Nephron (organoid): ENCODE measurements around the gene TPRG1L.

ENCODE experiments used
- H3K27ac Mint-ChIP-seq, 3 experiments: 2 replicates each; pipeline ENCODE4 v1.8.0; 2020; ENCODE audit warnings: mixed read lengths in 3 of 3, mild to moderate bottlenecking in 2 of 3, moderate library complexity in 1 of 3
- H3K27me3 Mint-ChIP-seq: 2 replicates; pipeline ENCODE4 v1.8.0; 2021; ENCODE audit warnings: low read depth, mild to moderate bottlenecking, moderate library complexity, mixed read lengths
- H3K36me3 Mint-ChIP-seq: 2 replicates; pipeline ENCODE4 v1.8.0; 2020; ENCODE audit warnings: low read depth, mixed read lengths
- H3K4me1 Mint-ChIP-seq: 2 replicates; pipeline ENCODE4 v1.8.0; 2020; ENCODE audit warnings: mixed read lengths
- H3K4me3 Mint-ChIP-seq, 3 experiments: 2 replicates each; pipeline ENCODE4 v1.8.0; 2020; ENCODE audit warnings: mild to moderate bottlenecking in 3 of 3, mixed read lengths in 3 of 3, moderate library complexity in 2 of 3
- H3K9me3 Mint-ChIP-seq: 2 replicates; pipeline ENCODE4 v1.8.0; 2020; ENCODE audit warnings: mixed read lengths
- TF ChIP-seq, protein P1 (sequence below), 3 experiments: fragments of 200-600 bp; sonication (generic); IDR thresholded peaks; one replicate each; pipeline ENCODE4 v1.5.0; 2021; ENCODE audit warnings: antibody characterized with exemption in 3 of 3; ENCODE audit not compliant: unreplicated experiment in 3 of 3

TPRG1L gene

DNA sequence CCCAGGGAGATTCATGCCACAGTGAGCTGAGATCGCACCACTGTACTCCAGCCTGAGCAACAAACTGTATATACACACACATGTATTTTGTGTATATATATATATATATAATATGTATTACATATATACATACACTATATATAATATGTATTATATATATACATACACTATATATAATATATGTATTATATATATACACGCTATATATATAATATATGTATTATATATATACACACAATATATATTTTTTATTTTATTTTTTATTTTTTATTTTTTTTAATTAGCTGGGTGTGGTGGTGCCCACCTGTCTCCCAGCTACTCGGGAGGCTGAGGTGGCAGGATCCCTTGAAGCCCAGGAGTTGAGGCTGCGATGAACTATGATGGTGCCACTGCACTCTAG, 36.8 kb downstream of the TPRG1L start:
- TF ChIP-seq, protein P1, sequence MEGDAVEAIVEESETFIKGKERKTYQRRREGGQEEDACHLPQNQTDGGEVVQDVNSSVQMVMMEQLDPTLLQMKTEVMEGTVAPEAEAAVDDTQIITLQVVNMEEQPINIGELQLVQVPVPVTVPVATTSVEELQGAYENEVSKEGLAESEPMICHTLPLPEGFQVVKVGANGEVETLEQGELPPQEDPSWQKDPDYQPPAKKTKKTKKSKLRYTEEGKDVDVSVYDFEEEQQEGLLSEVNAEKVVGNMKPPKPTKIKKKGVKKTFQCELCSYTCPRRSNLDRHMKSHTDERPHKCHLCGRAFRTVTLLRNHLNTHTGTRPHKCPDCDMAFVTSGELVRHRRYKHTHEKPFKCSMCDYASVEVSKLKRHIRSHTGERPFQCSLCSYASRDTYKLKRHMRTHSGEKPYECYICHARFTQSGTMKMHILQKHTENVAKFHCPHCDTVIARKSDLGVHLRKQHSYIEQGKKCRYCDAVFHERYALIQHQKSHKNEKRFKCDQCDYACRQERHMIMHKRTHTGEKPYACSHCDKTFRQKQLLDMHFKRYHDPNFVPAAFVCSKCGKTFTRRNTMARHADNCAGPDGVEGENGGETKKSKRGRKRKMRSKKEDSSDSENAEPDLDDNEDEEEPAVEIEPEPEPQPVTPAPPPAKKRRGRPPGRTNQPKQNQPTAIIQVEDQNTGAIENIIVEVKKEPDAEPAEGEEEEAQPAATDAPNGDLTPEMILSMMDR (IDR thresholded peaks at IDR 0.05; ENCODE audit: unreplicated experiment in 3 of 3) = no peak
- Mint-ChIP-seq H3K27me3 (peaks cover 49% of the 10 kb centered on the region), H3K36me3 (no peaks in the 10 kb centered on the region), H3K4me3 (no peak overlapping the region), H3K4me1 (no peaks in the 10 kb centered on the region), H3K27ac (no peak overlapping the region), H3K9me3 (no peaks in the 10 kb centered on the region)

DNA sequence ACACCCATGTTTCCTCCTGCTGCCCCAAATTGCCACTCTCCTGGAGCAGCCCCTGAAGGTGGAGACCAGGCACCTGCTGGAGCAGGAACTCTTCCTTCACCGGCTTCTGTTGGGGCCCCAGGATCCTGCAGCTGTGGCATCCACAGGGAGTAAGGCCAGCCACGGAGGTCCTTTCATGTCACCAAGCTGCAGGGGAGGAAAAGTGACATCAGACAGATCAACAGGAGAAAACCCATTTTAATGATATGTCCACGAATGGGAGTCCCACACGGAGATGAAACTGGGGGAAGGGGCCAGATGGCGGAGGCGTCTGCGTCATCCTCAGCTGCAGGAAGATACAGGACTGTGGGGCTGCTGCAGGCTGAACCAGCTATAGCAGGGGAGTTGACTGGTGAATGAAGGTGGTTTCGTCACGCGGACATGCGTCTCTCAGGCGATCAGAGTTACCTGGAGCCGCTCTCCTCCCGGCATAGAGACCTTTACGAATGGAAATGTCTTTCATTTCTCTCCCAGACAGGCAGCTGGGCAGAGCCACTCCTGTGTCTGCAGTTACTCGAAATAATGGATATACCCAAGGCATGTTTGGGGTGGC, 37.4 kb downstream of the TPRG1L start:
- Mint-ChIP-seq H3K27me3 (peaks cover 47% of the 10 kb centered on the region), H3K4me3 (no peak overlapping the region), H3K9me3 (no peaks in the 10 kb centered on the region), H3K4me1 (no peaks in the 10 kb centered on the region), H3K36me3 (no peaks in the 10 kb centered on the region), H3K27ac (no peak overlapping the region)
- TF ChIP-seq, protein P1 (IDR thresholded peaks at IDR 0.05; ENCODE audit: unreplicated experiment in 3 of 3) = no peak

DNA sequence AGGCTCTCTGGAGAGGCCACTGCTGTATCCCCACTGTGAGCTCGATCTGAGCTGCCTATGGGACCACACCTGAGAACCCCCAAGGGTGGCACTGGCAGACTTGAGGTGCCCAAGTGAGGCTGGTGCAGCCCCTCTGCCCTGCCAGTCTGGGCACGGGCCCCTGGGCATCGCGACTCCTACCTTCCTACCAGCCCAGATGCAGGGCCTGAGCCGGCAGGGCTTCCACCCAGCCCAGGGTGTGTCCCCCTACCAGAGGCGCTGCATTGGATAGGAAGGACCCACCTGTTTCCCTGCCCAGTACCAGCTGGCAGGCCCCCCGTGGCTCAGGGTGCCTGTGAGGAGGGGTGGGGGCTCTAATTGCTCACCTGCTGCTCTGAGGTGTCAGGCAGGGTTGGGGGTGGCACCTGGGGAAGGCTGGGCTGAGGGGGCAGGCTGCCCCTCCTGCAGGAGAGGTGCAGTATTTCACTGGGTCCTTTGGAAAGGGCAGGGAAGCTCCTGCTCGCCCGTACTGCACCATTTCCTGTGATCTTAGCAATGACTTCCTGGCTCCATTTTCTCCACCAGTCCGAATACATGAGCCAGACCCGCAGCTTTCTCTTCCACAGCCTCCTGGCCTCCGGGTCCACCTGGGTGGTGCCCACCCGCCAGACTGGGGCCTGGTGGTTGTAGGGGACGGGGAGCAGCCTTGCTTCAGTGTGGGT, 39.3 kb downstream of the TPRG1L start:
- TF ChIP-seq, protein P1 (IDR thresholded peaks at IDR 0.05; ENCODE audit: unreplicated experiment in 3 of 3) = no peak
- H3K27me3 Mint-ChIP-seq = peaks cover 39% of the 10 kb centered on the region
- no peak overlapping the region for H3K4me3 Mint-ChIP-seq
- no peak overlapping the region for H3K27ac Mint-ChIP-seq
- H3K4me1 Mint-ChIP-seq = peaks cover 9% of the 10 kb centered on the region
- H3K36me3 Mint-ChIP-seq = no peaks in the 10 kb centered on the region
- no peaks in the 10 kb centered on the region for H3K9me3 Mint-ChIP-seq

DNA sequence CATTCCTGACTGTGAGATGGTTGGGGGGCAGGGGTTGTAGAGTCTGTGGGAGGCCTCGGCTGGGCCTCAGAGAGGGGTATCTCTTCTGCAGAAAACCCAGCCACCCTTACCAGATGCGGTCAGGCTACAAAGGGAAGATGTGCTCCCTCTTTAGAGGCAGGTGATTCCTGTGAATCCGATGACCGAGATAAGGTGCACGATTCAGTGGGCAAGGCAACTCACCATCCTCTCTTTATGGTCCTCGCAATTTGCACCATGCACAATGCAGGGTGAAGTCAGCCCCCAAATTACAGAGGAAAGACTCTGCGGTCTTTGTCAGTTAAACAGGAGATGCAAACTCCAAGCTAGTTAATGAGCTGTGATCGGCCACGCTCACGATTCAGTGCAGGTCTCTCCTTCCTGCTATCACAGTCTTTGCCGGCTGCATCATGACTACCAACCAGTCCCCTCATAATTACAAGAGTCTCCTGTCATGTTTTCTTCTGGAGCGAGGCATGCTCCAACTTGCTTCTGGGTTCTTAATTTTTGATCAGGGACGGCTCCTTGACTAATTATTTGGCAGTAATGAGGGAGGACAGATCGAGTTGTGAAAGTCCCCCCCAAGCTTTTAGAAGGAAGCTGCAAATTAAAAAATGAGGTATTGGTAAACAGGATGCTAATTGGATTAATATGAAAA, 40.0 kb downstream of the TPRG1L start:
- Mint-ChIP-seq H3K9me3 (no peaks in the 10 kb centered on the region), H3K27me3 (peaks cover 40% of the 10 kb centered on the region), H3K27ac (no peak overlapping the region), H3K4me1 (peaks cover 9% of the 10 kb centered on the region), H3K4me3 (no peak overlapping the region), H3K36me3 (no peaks in the 10 kb centered on the region)
- TF ChIP-seq, protein P1 (IDR thresholded peaks at IDR 0.05; ENCODE audit: unreplicated experiment in 3 of 3) = no peak

DNA sequence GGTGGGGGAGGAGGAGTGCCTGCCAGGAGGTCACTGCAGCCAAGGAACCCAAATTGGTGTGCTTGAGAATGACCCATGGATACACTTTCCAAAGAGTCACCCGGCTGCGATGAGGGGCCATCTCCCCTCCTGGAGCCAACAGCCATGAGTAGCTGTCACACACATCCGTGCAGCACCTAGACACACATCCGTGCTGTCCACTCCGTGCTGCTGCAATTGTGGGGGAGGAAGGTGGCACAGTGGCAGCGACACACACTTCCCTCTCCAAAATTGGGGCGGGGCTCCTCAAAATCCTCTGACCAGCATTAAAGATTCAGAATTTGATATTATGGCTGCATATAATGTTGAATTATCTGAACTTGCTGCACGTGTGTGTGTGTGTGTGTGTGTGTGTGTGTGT, 43.3 kb downstream of the TPRG1L start:
- Mint-ChIP-seq H3K27ac (no peak overlapping the region), H3K27me3 (peaks cover 57% of the 10 kb centered on the region), H3K36me3 (no peaks in the 10 kb centered on the region), H3K4me3 (no peak overlapping the region), H3K4me1 (peaks cover 9% of the 10 kb centered on the region), H3K9me3 (no peaks in the 10 kb centered on the region)
- TF ChIP-seq, protein P1 (IDR thresholded peaks at IDR 0.05; ENCODE audit: unreplicated experiment in 3 of 3) = no peak
